Stimulated activated CD4-positive, alpha-beta T cell treated with anti-CD3 and anti-CD28 coated beads, Interleukin-2, amount 100 ng/mL, for 48 hours (primary cell): Measurements from ENCODE around the gene ME2.
"Not testable (repeated sequence)": the region's sequence is repeated elsewhere in the genome, so short reads cannot be mapped to it uniquely, and the experiment has no call there.

Experiments
- DNase-seq, 2 donors: peaks; one replicate each; pipeline ENCODE4 v3.0.0-alpha.2; 2020

ME2 gene

DNA sequence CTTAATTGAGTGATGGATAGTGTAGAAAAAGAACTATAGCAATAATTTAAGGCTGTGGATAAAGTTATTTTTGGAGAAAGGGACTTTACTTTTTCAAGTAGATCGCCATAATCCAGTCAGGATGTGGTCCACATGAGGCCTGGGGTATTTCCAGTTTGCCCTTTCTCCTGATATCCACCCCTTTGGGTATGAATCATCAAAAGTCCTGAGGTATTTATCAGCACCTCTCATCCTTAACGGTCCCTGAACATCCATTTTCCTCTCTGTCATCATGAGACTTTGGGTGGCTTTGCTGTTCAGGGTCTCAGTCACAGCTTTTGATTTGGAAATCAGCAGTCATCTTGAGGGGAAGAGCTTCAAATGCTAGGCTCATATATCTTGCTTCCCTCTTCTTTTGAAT, 49.6 kb downstream of the ME2 start:
- no peak for DNase-seq

- no peak for DNase-seq
These were observed 54.8 kb downstream of the ME2 start for GRCh38 chr18:50933684-50934083.

GRCh38 chr18:50934545-50935211, 55.8 kb downstream of the ME2 start:
- DNase-seq = no peak

GRCh38 chr18:50935493-50936191, 56.7 kb downstream of the ME2 start:
- no peak for DNase-seq

DNA sequence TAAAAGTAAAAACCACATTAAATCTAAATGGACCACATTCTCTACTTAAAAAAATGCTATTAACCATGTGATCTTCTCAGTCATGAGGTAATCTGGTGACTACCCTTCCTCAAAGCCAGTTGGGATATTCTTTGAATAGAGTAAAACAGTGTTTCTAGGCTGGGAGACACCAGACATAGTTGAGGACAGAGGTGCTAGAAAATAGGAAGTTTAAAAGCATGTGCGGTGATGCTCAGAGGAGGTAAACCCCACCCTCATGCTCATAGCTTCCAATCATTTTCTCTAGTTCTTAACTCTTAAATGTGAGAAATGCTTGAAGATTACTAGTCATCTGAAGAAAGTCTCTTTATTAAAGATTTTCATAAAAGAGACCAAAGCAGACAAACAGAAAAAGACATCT, 58.3 kb downstream of the ME2 start:
- DNase-seq = no peak

- no peak for DNase-seq
These were observed 60.0 kb downstream of the ME2 start for GRCh38 chr18:50938912-50939311.

DNA sequence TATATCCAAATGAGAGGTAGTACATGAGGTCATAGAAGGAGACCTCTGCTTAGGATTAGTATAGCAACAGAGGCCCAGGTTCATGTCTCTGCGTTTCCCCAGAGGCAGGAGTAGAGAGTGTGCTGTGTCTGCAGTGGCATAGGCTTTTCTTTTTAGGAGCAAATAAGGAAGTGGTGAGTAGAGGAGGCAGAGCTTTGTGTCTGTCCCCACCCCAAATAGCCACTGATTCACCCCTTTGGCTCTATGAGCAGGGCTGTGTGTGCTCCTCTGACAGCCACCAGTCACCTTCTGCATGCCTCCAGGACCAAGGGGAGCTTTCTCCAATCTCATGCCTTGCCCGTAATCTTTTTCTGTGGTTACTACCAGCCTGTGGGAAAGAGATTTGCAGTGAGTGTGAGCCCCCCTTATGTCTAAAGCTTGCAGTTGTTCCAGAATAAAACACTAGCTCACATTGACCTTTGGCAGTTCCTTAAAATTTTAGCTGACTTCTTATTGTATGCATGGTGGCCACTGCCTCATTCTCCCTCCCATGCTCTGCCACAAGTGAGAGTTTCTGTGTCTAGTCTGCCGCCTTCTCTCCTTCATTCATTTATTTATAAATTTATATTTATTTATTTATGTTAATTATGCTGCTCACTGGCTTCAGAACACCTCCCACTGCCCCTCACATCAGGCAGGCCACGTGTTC, 65.5 kb downstream of the ME2 start:
- no peak for DNase-seq

GRCh38 chr18:50945918-50946317, 67.0 kb downstream of the ME2 start:
- not testable (repeated sequence) for DNase-seq

DNA sequence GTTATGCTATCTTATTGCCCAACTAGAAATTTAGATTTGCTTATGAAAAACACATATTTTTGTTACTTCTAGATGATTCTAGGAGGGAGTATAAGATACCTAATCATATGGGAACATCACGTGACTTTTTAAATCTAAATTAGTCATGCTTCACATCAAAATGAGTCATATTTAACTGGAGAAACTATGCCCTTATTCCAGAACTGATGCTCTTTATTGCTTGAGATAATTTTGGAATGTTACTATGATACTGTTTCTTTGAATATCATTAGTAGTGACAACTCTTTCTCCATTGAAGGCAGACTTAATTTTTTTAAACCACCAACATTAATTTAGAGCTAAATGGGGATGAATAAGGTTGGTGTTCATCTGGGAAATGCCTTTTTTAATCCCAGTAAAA, 69.0 kb downstream of the ME2 start:
- DNase-seq = no peak

- DNase-seq = no peak
These were observed 70.3 kb downstream of the ME2 start for GRCh38 chr18:50949185-50949584.

GRCh38 chr18:50950626-50951025, 71.7 kb downstream of the ME2 start:
- DNase-seq = no peak

- no peak for DNase-seq
These were observed 74.9 kb downstream of the ME2 start for GRCh38 chr18:50953822-50954221.

DNA sequence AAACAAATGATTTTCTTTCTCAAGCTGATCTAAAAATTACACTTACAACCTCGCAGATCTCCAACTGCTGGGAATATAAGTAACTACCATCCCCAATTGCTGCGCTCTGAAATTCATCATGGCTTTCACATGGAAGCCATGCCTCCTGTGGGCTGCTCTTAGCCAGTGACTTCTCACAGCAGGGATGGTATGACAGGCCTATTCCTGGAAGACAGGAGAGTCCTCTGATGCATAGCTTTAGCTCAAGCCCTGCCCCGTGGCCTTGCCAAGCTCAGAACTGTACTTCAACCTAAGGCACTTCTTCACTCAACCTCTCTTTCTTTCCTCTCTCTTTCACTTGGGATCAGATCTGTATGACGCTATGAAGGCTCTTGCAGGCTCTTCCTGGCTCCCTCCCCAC, 76.3 kb downstream of the ME2 start:
- no peak for DNase-seq

GRCh38 chr18:50956116-50956515, 77.2 kb downstream of the ME2 start:
- no peak for DNase-seq

DNA sequence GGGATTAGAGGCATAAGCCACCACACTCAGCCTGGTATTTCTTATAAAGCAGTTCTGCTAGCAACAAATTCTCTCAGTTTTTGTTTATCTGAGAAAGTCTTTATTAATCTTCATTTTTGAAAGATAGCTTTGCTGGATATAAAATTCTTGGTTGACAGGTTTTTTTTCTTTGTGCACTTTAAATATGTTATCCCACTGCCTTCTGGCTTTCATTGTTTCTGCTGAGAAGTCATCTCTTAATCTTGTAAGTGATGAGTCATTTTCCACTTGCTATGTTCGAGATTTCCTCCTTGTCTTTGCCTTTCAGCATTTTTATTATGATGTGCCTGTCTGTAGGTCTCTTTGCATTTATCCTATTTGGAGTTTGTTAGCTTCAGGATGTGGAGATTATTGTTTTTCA, 83.1 kb downstream of the ME2 start:
- no peak for DNase-seq

DNA sequence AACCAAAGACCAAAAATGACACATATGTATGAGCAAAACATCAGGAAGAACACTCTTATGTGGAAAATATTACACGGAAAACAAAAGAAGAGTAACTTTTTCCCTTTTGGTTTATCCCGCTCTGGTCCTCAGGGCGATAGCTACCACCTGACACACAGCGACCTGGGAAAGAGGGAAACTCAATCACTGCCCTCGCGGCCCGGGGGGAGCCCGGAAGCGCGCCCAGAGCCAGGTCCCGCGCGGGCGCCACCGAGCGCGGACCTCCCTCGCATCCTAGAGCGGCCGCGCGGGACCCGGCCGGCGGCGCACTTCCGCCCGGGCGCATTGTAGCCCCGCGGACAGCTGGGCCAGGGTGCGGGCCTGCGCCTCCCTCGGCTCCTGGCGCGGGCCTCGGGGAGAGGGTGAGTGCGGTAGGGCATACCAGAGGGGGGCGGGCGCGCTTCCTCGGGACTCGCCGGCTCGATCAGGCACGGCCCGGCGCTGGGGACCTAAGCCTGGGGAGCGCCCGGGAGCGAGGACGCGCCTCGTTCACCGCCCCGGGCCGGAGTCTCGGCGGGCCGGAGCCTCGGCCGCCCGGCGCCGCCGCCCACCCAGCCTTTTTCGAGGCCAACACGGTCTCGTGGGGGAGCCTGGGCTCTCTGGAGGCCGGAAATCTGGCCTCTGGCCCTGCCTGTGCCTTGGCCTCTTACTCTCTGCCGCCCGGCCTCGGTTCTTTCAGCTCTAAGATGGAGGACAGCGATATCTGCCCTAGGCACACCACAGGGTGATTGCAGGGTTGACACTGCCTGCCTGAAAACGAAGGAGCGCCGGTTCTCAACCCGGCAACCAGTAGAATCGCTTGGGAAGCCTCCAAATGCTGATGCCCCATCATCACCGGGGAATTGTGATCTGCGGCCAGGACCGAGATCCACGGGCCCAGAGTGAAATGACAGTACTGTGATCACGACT, 89.1 kb downstream of the ME2 start, which contains the start of gene ELAC1:
ELAC1 (plus strand) TSS at position 327 of the 948 bp plus-strand sequence. CDS start 6,365 bp downstream, outside the sequence.
- peak; percentile 47 to 61 for DNase-seq

GRCh38 chr18:50969448-50969847, 90.5 kb downstream of the ME2 start:
- no peak for DNase-seq

DNA sequence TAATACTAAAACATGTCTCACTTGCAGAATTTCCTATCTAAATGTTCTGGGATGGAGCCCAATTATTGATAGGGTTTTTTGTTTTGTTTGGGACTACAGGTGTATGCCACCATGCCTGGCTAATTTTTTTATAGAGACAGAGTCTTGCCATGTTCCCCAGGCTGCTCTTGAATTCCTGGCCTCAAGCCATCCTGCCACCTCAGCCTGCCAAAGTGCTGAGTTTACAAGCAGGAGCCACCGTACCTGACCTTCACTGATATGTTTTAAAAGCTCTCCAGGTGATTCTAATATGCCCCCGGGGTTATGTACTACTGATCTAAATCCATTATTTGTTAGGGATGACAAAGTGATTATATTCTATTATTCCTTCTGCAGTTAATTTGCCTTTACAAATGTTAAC, 91.1 kb downstream of the ME2 start:
- DNase-seq = no peak

DNA sequence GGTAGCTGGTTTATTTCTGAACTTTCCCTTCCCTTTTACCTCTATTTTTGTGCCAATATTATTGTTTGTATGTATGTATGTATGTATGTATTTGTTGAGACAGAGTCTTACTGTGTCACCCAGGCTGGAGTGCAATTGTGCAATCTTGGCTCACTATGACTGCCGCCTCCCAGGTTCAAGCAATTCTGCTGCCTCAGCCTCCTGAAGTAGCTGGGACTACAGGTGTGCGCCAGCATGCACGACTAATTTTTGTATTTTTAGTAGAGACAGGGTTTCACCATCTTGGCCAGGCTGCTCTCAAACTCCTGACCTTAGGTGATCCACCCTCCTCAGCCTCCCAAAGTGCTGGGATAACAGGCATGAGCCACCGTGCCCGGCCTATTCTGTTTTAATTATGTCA, 93.5 kb downstream of the ME2 start:
- DNase-seq = not testable (repeated sequence)

DNA sequence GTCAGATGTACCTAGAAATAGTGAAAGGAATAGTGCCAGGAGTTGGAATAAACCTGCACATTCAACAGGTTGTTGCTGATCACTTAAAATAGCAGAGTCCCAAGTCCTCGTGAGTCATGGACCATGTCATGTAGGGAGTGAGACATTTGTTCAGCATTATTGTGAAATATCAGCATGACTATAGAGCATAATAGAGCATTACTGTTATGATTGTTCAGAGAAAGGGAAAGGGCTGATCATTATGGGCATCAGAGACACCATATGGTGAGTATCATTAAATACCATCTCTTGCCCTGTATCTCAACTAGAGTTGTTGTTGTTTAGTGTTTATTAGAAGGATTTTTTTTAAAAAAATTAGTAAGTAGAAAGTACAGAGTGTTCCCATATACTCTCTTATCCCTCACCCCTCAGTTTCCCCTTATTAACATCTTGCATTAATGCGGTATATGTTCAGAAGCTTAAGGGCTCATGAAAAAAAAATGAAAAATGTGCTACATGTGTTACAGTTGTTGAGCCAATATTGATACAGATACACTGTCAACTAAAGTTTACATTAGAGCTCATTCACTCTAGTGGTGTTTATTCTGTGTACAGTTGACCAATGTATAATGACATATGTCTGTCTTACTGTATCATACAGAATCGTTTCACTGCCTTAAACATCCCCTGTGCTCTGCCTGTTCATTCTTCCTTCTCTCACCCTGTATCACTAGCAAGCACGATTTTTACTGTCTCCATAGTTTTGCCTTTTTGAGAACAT, 94.6 kb downstream of the ME2 start:
- DNase-seq = no peak

DNA sequence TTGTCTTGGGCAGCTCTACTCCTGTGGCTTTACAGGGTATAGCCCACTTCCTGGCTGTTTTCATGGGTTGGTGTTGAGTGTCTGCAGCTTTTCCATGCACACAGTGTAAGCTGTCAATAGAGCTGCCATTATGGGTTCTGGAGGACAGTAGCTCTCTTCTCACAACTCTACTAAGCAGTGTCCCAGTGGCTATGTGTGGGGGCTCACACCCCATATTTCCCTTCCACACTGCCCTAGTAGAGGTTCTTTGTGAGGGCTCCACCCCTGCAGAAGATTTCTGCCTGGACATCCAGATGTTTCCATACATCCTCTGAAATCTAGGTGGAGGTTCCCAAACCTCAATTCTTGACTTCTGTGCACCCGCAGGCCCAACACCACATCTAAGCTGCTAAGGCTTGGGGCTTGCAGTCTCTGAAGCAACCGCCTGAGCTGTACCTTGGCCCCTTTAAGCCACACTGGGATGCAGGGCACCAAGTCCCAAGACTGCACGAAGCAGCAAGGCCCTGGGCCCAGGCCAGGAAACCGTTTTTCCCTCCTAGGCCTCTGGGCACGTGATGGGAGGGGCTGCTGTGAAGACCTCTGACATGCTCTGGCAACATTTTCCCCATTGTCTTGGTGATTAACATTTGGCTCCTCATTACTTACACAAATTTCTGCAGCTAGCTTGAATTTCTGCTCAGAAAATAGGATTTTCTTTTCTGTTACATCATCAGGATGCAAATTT, 98.3 kb downstream of the ME2 start:
- no peak for DNase-seq
